ENCODE results near the gene STK17A.
A peak's percentile ranks its signal among the peaks of the same experiment; 100 is the strongest.
"Not testable (repeated sequence)": the region's sequence is repeated elsewhere in the genome, so short reads cannot be mapped to it uniquely, and the experiment has no call there.

The STK17A gene

GRCh38 chr7:43596426-43596825 is 13.5 kb downstream of the STK17A start:
- not testable (repeated sequence) for DNase-seq

- no peak for DNase-seq
These were observed 17.1 kb downstream of the STK17A start for GRCh38 chr7:43600056-43600455.

- no peak for DNase-seq
These were observed 19.3 kb downstream of the STK17A start for GRCh38 chr7:43602256-43602655.

- DNase-seq = no peak
These were observed 21.3 kb downstream of the STK17A start for GRCh38 chr7:43604251-43604650.

GRCh38 chr7:43609097-43609496 is 26.2 kb downstream of the STK17A start:
- no peak for DNase-seq

GRCh38 chr7:43612128-43612527 is 29.2 kb downstream of the STK17A start:
- no peak for DNase-seq

GRCh38 chr7:43612599-43613589 is 30.0 kb downstream of the STK17A start:
- DNase-seq = peak in 2 of 51 donors; percentile 5 to 42

GRCh38 chr7:43615558-43616145 is 32.7 kb downstream of the STK17A start:
- no peak for DNase-seq

- no peak for DNase-seq
These were observed 34.1 kb downstream of the STK17A start for GRCh38 chr7:43616977-43617376.

- no peak for DNase-seq
These were observed 35.2 kb downstream of the STK17A start for GRCh38 chr7:43618073-43618472.

GRCh38 chr7:43619213-43620012 is 36.5 kb downstream of the STK17A start:
- DNase-seq = no peak

GRCh38 chr7:43621729-43622448 is 39.0 kb downstream of the STK17A start:
- no peak for DNase-seq

- DNase-seq = no peak
These were observed 41.2 kb downstream of the STK17A start for GRCh38 chr7:43624156-43624555.

GRCh38 chr7:43625453-43625852 is 42.5 kb downstream of the STK17A start:
- no peak for DNase-seq

GRCh38 chr7:43625980-43626379 is 43.1 kb downstream of the STK17A start:
- DNase-seq = no peak

GRCh38 chr7:43626695-43627094 is 43.8 kb downstream of the STK17A start:
- no peak for DNase-seq

- not testable (repeated sequence) for DNase-seq
These were observed 44.9 kb downstream of the STK17A start for GRCh38 chr7:43627798-43628197.

GRCh38 chr7:43628431-43628830 is 45.5 kb downstream of the STK17A start:
- no peak for DNase-seq

- no peak for DNase-seq
These were observed 46.9 kb downstream of the STK17A start for GRCh38 chr7:43629857-43630256.

- no peak for DNase-seq
These were observed 47.6 kb downstream of the STK17A start for GRCh38 chr7:43630482-43630881.

- DNase-seq = no peak
These were observed 48.7 kb downstream of the STK17A start for GRCh38 chr7:43631559-43631958.

Measured in hypothalamus (tissue), 51 donors.